HEK293 (cell line): Measurements from ENCODE around the gene ZAP70.

Experiments
- CTCF ChIA-PET: fragments of 350-600 bp; formaldehyde crosslinking; extraction: SDS; loops from one replicate; lab custom pipeline; 2021; ENCODE audit warnings: antibody characterized with exemption; lab: Yijun Ruan, JAX
- POLR2A ChIA-PET: fragments of 300-600 bp; formaldehyde crosslinking; extraction: SDS; loops from one replicate; lab custom pipeline; 2020; ENCODE audit warnings: antibody characterized with exemption, inconsistent platforms; lab: Yijun Ruan, JAX
- H3K27ac ChIP-seq: fragments of 200-500 bp; sonication (Bioruptor generic); 2 replicates; pipeline ENCODE4 v1.5.1; 2014; ENCODE audit warnings: low read depth, low read length, control low read depth, inconsistent platforms; ENCODE audit errors: extremely low read depth
- H3K36me3 ChIP-seq, 2 experiments: fragments of 200-500 bp in 1 of 2; sonication (Bioruptor generic) in 1 of 2; 1 replicate in 1 of 2; 2 replicates in 1 of 2; pipeline ENCODE4 v1.5.1; 2014 to 2017; ENCODE audit warnings: inconsistent platforms in 2 of 2, low read length in 2 of 2; ENCODE audit not compliant: control insufficient read depth in 2 of 2, insufficient read depth in 1 of 2
- H3K4me1 ChIP-seq: fragments of 200-500 bp; sonication (Bioruptor generic); 2 replicates; pipeline ENCODE4 v1.5.1; 2014; ENCODE audit warnings: mild to moderate bottlenecking, low read length, inconsistent platforms; ENCODE audit not compliant: control insufficient read depth, insufficient read depth
- H3K4me3 ChIP-seq: 2 replicates; pipeline ENCODE4 v1.5.1; 2011; ENCODE audit warnings: low read depth, mild to moderate bottlenecking, control low read depth, low read length, moderate library complexity
- H3K9me3 ChIP-seq: fragments of 200-500 bp; sonication (Bioruptor generic); 2 replicates; pipeline ENCODE4 v1.5.1; 2014; ENCODE audit warnings: low read depth, low read length, inconsistent platforms; ENCODE audit not compliant: control insufficient read depth, insufficient read depth
- BCL11A ChIP-seq: fragments of 450-650 bp; formaldehyde crosslinking; IDR thresholded peaks from 2 replicates; pipeline ENCODE4 v1.5.1; 2016; ENCODE audit warnings: low read depth, missing biosample characterization, missing genetic modification characterization
- ZEB2 ChIP-seq: fragments of 450-650 bp; formaldehyde crosslinking; IDR thresholded peaks from 2 replicates; pipeline ENCODE4 v1.5.1; 2016; ENCODE audit warnings: missing biosample characterization, missing genetic modification characterization
- ZNF24 ChIP-seq: fragments of 450-650 bp; formaldehyde crosslinking; IDR thresholded peaks from 2 replicates; pipeline ENCODE4 v1.5.1; 2016; ENCODE audit warnings: missing biosample characterization, missing genetic modification characterization
- ZNF26 ChIP-seq: fragments of 450-650 bp; formaldehyde crosslinking; IDR thresholded peaks from 2 replicates; pipeline ENCODE4 v1.5.1; 2016; ENCODE audit warnings: missing biosample characterization, missing genetic modification characterization
- ZNF280C ChIP-seq: fragments of 450-650 bp; formaldehyde crosslinking; IDR thresholded peaks from 2 replicates; pipeline ENCODE4 v1.5.1; 2016; ENCODE audit warnings: missing biosample characterization, missing genetic modification characterization
- ZNF292 ChIP-seq: fragments of 450-650 bp; formaldehyde crosslinking; IDR thresholded peaks from 2 replicates; pipeline ENCODE4 v1.5.1; 2016; ENCODE audit warnings: low read depth, missing biosample characterization, missing genetic modification characterization, borderline replicate concordance
- ZNF311 ChIP-seq: fragments of 450-650 bp; formaldehyde crosslinking; IDR thresholded peaks from 2 replicates; pipeline ENCODE4 v1.5.1; 2017; ENCODE audit warnings: missing biosample characterization, missing genetic modification characterization, borderline replicate concordance
- ZNF37A ChIP-seq: fragments of 450-650 bp; IDR thresholded peaks from 2 replicates; pipeline ENCODE4 v1.5.1; 2018; ENCODE audit warnings: missing biosample characterization, missing genetic modification characterization
- ZNF48 ChIP-seq: fragments of 450-650 bp; formaldehyde crosslinking; IDR thresholded peaks from 2 replicates; pipeline ENCODE4 v1.5.1; 2016; ENCODE audit warnings: missing biosample characterization, missing genetic modification characterization
- ZNF623 ChIP-seq: fragments of 450-650 bp; formaldehyde crosslinking; IDR thresholded peaks from 2 replicates; pipeline ENCODE4 v1.5.1; 2016; ENCODE audit warnings: missing biosample characterization, missing genetic modification characterization
- ZNF777 ChIP-seq: fragments of 450-650 bp; formaldehyde crosslinking; IDR thresholded peaks from 2 replicates; pipeline ENCODE4 v1.5.1; 2017; ENCODE audit warnings: missing biosample characterization, missing genetic modification characterization, borderline replicate concordance
- TF ChIP-seq, protein P1 (sequence below): fragments of 450-650 bp; formaldehyde crosslinking; IDR thresholded peaks from 2 replicates; pipeline ENCODE4 v1.5.1; 2017; ENCODE audit warnings: missing biosample characterization, missing genetic modification characterization
- TF ChIP-seq, protein P2 (sequence below): fragments of 450-650 bp; formaldehyde crosslinking; IDR thresholded peaks from 2 replicates; pipeline ENCODE4 v1.5.1; 2016; ENCODE audit warnings: missing biosample characterization, missing genetic modification characterization
- TF ChIP-seq, protein P3 (sequence below): fragments of 450-650 bp; IDR thresholded peaks from 2 replicates; pipeline ENCODE4 v1.5.1; 2018; ENCODE audit warnings: missing biosample characterization, missing genetic modification characterization

ZAP70 gene

GRCh38 chr2:97702731-97703470, 10.5 kb upstream of the ZAP70 start (continued):
- no peak for TF ChIP-seq ZNF24 (tag by site-specific recombination)
- TF ChIP-seq, protein P1, sequence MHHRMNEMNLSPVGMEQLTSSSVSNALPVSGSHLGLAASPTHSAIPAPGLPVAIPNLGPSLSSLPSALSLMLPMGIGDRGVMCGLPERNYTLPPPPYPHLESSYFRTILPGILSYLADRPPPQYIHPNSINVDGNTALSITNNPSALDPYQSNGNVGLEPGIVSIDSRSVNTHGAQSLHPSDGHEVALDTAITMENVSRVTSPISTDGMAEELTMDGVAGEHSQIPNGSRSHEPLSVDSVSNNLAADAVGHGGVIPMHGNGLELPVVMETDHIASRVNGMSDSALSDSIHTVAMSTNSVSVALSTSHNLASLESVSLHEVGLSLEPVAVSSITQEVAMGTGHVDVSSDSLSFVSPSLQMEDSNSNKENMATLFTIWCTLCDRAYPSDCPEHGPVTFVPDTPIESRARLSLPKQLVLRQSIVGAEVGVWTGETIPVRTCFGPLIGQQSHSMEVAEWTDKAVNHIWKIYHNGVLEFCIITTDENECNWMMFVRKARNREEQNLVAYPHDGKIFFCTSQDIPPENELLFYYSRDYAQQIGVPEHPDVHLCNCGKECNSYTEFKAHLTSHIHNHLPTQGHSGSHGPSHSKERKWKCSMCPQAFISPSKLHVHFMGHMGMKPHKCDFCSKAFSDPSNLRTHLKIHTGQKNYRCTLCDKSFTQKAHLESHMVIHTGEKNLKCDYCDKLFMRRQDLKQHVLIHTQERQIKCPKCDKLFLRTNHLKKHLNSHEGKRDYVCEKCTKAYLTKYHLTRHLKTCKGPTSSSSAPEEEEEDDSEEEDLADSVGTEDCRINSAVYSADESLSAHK (tag by site-specific recombination): no peak

- H3K4me3 ChIP-seq: no peak overlapping the region
- TF ChIP-seq, protein P2, sequence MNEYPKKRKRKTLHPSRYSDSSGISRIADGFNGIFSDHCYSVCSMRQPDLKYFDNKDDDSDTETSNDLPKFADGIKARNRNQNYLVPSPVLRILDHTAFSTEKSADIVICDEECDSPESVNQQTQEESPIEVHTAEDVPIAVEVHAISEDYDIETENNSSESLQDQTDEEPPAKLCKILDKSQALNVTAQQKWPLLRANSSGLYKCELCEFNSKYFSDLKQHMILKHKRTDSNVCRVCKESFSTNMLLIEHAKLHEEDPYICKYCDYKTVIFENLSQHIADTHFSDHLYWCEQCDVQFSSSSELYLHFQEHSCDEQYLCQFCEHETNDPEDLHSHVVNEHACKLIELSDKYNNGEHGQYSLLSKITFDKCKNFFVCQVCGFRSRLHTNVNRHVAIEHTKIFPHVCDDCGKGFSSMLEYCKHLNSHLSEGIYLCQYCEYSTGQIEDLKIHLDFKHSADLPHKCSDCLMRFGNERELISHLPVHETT: no peak
- TF ChIP-seq ZNF26 (tag by site-specific recombination) (no peak), ZNF777 (no peak), ZNF37A (tag by site-specific recombination) (no peak), ZNF292 (tag by site-specific recombination) (no peak), ZNF311 (tag by site-specific recombination) (no peak), ZNF24 (tag by site-specific recombination) (no peak), BCL11A (tag by site-specific recombination) (no peak), ZNF48 (tag by site-specific recombination) (no peak), ZNF623 (no peak), ZNF280C (tag by site-specific recombination) (no peak), ZEB2 (no peak)
- TF ChIP-seq, protein P3, sequence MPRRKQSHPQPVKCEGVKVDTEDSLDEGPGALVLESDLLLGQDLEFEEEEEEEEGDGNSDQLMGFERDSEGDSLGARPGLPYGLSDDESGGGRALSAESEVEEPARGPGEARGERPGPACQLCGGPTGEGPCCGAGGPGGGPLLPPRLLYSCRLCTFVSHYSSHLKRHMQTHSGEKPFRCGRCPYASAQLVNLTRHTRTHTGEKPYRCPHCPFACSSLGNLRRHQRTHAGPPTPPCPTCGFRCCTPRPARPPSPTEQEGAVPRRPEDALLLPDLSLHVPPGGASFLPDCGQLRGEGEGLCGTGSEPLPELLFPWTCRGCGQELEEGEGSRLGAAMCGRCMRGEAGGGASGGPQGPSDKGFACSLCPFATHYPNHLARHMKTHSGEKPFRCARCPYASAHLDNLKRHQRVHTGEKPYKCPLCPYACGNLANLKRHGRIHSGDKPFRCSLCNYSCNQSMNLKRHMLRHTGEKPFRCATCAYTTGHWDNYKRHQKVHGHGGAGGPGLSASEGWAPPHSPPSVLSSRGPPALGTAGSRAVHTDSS (tag by site-specific recombination): no peak
- H3K36me3 ChIP-seq: no peaks in the 10 kb centered on the region
- no peaks in the 10 kb centered on the region for H3K9me3 ChIP-seq
- no peaks in the 10 kb centered on the region for H3K4me1 ChIP-seq
- no peak overlapping the region for H3K27ac ChIP-seq
- POLR2A ChIA-PET: no interaction called here
- CTCF ChIA-PET: interaction anchor here (0.5 kb wide), 1 partner anchor 423 kb away, joined by 3 read pairs; no protein-coding TSS in a partner anchor
These were observed 9.6 kb upstream of the ZAP70 start for GRCh38 chr2:97703741-97704140.
